HepG2 (cell line): ENCODE data around the gene HORMAD2. TPM values are rescaled to one million over a fixed set of nuclear protein-coding genes. Genes with fewer than 3 reads are reported as not detected.

Experiments
- GRHL1 ChIP-seq: sonication (generic); formaldehyde crosslinking; conservative IDR thresholded peaks from 2 replicates; pipeline ENCODE4 v1.8.0; 2022; ENCODE audit warnings: missing genetic modification reagents
- KAT8 ChIP-seq: IDR thresholded peaks from 2 replicates; pipeline ENCODE4 v1.6.1; 2016; ENCODE audit warnings: missing genetic modification reagents, missing compliant biosample characterization
- KDM2A ChIP-seq: sonication (generic); formaldehyde crosslinking; IDR thresholded peaks from 2 replicates; pipeline ENCODE4 v1.4.0; 2020; ENCODE audit warnings: low read depth, missing genetic modification reagents, borderline replicate concordance
- MAX ChIP-seq: IDR thresholded peaks from 2 replicates; pipeline ENCODE4 v1.6.1; 2012; ENCODE audit warnings: inconsistent platforms
- SMC3 ChIP-seq: IDR thresholded peaks from 2 replicates; pipeline ENCODE4 v1.6.1; 2011; ENCODE audit warnings: low read length, improper control_type of control experiment
- SOX6 ChIP-seq, 2 experiments: fragments of 450-650 bp in 1 of 2; sonication (generic) in 1 of 2; formaldehyde crosslinking in 1 of 2; IDR thresholded peaks; 2 replicates each; pipeline versions ENCODE4 v1.4.0 to v1.6.1; 2017 to 2020; ENCODE audit warnings: antibody characterized with exemption in 1 of 2, mild to moderate bottlenecking in 1 of 2, missing genetic modification reagents in 1 of 2
- SYNCRIP ChIP-seq: fragments of 200-400 bp; formaldehyde crosslinking; IDR thresholded peaks from 2 replicates; pipeline ENCODE4 v1.6.1; 2018; ENCODE audit warnings: mild to moderate bottlenecking, low read depth, low read length; ENCODE audit not compliant: insufficient read depth
- ZBTB33 ChIP-seq: sonication (generic); formaldehyde crosslinking; IDR thresholded peaks from 2 replicates; pipeline ENCODE4 v1.4.0; 2020; ENCODE audit warnings: missing genetic modification reagents
- ZFAT ChIP-seq: sonication (generic); formaldehyde crosslinking; conservative IDR thresholded peaks from 2 replicates; pipeline ENCODE4 v1.8.1; 2023; ENCODE audit warnings: missing genetic modification reagents, inconsistent platforms
- ZNF552 ChIP-seq: sonication (generic); formaldehyde crosslinking; IDR thresholded peaks from 2 replicates; pipeline ENCODE4 v1.9.0; 2022; ENCODE audit warnings: missing genetic modification reagents, mild to moderate bottlenecking, borderline replicate concordance
- ZNF597 ChIP-seq: sonication (generic); formaldehyde crosslinking; IDR thresholded peaks from 2 replicates; pipeline ENCODE4 v1.5.0; 2020; ENCODE audit warnings: missing genetic modification reagents
- ZNF609 ChIP-seq: sonication (generic); formaldehyde crosslinking; IDR thresholded peaks from 2 replicates; pipeline ENCODE4 v1.4.0; 2020; ENCODE audit warnings: mild to moderate bottlenecking, missing genetic modification reagents, borderline replicate concordance
- ZNF614 ChIP-seq: IDR thresholded peaks from 2 replicates; pipeline ENCODE4 v1.6.1; 2018; ENCODE audit warnings: missing biosample characterization, missing genetic modification reagents, inconsistent platforms, borderline replicate concordance
- ZNF619 ChIP-seq: sonication (generic); formaldehyde crosslinking; IDR thresholded peaks from 2 replicates; pipeline ENCODE4 v1.4.0; 2020; ENCODE audit warnings: mild to moderate bottlenecking, missing genetic modification reagents
- ZNF704 ChIP-seq: sonication (generic); formaldehyde crosslinking; IDR thresholded peaks from 2 replicates; pipeline ENCODE4 v1.8.1; 2023; ENCODE audit warnings: mild to moderate bottlenecking, inconsistent platforms, moderate library complexity, missing genetic modification reagents, borderline replicate concordance
- ZNF75D ChIP-seq: sonication (generic); formaldehyde crosslinking; IDR thresholded peaks from 2 replicates; pipeline ENCODE4 v1.8.1; 2023; ENCODE audit warnings: missing genetic modification reagents, mild to moderate bottlenecking, borderline replicate concordance
- ZNF841 ChIP-seq: sonication (generic); formaldehyde crosslinking; IDR thresholded peaks from 2 replicates; pipeline ENCODE4 v1.8.1; 2023; ENCODE audit warnings: missing genetic modification reagents, borderline replicate concordance
- polyA plus RNA-seq, 8 experiments: library from polyadenylated mRNA; depleted of rRNA in 3 of 8; stranded (reverse) in 7 of 8; unstranded in 1 of 8; fragments of >200 nt; fragmentation: Illumina TruSeq in 4 of 8; extraction: Trizol in 4 of 8; gene quantifications; 2 replicates each; pipeline versions ENCODE4 v1.2.1 to v1.2.3, GENCODE V29; 2011 to 2016; ENCODE audit warnings: low read depth in 4 of 8, missing spikeins in 1 of 8, mixed read lengths in 1 of 8; ENCODE audit not compliant: insufficient read depth in 1 of 8
- total RNA-seq, 5 experiments: library from RNA; depleted of rRNA; stranded (reverse); fragments of >200 nt; fragmentation: Illumina TruSeq; extraction: Trizol; gene quantifications; 2 replicates each; pipeline ENCODE4 v1.2.3, GENCODE V29; 2016; ENCODE audit warnings: low read depth in 1 of 5

Gene HORMAD2
- total and polyA plus RNA-seq, 2 of the 13 experiments (the other 11 are each of a cell fraction or from before 2014, with no cell fraction given): not detected

- TF ChIP-seq ZNF609 (CRISPR knock-in tag) (no peak), ZNF841 (CRISPR knock-in tag) (no peak), SMC3 (no peak), GRHL1 (no peak), KAT8 (peak; percentile 60), MAX (peak; percentile 26; the same call in 1 of the 2 replicates), ZNF597 (CRISPR knock-in tag) (no peak), KDM2A (CRISPR knock-in tag) (0 out of 2 replicates have a peak, but pooled peaks have one; percentile 24), ZNF75D (CRISPR knock-in tag) (no peak), ZNF619 (no peak), ZBTB33 (CRISPR knock-in tag) (no peak), SOX6 (IDR thresholded peaks at IDR 0.05) (no peak), SOX6 (CRISPR knock-in tag; IDR thresholded peaks at IDR 0.05) (peak; percentile 72), ZNF704 (CRISPR knock-in tag) (no peak), ZNF614 (CRISPR knock-in tag) (no peak), ZFAT (CRISPR knock-in tag) (no peak), SYNCRIP (no peak), ZNF552 (CRISPR knock-in tag) (no peak)
Measured at GRCh38 chr22:30226192-30226832, 146.0 kb downstream of the HORMAD2 start (continued).
